GM18951 (cell line): Measurements from ENCODE around the gene SYNPO2.

Source experiments
- POLR2A ChIP-seq: IDR thresholded peaks from 4 replicates; pipeline ENCODE4 v1.6.1; 2011; ENCODE audit warnings: mild to moderate bottlenecking; ENCODE audit not compliant: insufficient read length, insufficient read depth; ENCODE audit errors: extremely low read depth
- in situ Hi-C: fragments of 300-500 bp; cut with MboI; formaldehyde crosslinking; loops from one replicate; pipeline ENCODE4 v1.12.0; 2022; ENCODE audit warnings: low sequenced_read_pairs, mixed read lengths, inconsistent platforms; ENCODE audit not compliant: unreplicated experiment

SYNPO2 gene

DNA sequence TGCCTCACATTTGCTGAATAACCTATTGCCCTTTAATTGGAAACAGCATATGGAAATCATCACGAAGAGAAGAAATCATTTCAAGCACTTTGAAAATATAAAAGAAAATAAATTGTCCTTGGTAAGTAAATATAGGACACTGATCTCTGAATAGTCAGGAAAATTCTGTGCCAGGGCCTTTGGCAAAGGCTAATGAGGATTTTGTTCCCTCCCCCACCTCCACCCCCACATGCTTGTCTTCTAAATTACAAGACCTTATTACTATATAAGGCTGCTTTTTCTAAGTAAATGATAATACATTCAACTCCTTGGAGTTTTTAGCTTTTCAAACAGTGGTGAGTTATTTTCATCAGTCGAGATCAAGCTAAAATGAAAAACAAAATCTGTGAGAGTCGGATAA, 15.8 kb downstream of the SYNPO2 start:
- no peak for TF ChIP-seq POLR2A
- in situ Hi-C loops = no loop called here

GRCh38 chr4:118904935-118905334, 16.3 kb downstream of the SYNPO2 start:
- in situ Hi-C loops = no loop called here
- no peak for TF ChIP-seq POLR2A

DNA sequence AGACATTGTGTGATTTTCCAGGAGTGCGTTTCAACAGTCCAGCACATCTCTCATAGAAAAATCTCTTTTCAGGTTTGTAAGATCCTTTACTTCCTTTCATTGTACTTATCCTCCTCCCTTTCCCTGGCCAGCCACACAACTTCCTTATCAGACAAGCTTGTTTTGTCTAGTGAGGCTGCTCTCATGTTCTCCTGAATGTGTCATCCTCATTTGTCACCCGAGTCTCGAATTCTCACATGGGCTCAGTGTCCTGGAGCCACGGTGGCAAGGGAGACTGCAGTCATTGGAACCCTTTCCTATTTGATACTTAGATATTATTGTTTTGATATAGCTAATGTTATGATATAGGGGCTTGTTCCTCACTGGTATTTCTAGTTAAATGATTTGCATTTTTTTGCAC, 16.9 kb downstream of the SYNPO2 start:
- in situ Hi-C loops = no loop called here

DNA sequence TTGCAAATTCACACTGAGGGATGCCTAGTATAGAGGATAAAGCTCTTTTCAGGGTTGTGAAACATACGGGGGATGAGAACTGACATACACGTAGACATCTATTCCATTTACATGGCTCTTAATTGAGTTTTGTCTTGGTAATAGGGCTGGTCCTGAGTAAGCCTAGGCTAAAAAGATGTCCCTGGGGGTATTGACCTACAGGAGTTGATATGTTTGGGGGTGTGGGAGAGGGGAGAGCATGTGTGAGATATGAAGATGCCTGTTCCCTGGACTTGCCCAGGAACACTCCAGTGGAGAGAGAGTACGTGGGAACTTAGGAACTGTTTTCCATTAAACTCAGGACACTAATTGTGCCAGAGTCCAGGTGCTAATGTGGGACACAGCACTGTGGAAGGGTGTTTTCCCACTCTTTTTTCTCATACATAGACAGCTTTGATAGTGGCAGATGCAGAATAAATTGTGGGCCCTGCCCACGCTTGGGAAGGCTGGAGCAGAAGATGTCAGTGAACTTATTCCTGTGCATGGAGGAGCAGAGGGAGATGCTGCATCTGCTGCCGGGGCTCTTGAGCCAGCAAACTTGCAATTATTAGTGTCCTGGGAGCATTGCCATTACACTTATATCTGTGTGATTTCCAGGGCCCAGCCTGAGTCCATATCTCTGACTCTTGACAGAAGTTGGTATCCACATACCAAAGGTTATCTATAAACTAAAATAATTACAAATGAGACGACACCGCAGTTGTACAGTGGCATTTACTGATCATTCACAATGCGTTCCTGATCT, 20.7 kb downstream of the SYNPO2 start:
- TF ChIP-seq POLR2A = no peak
- in situ Hi-C loops = no loop called here

More for the DNA sequence above, 16.9 kb downstream of the SYNPO2 start:
- no peak for TF ChIP-seq POLR2A

GRCh38 chr4:118910221-118910620, 21.6 kb downstream of the SYNPO2 start:
- in situ Hi-C loops = no loop called here
- TF ChIP-seq POLR2A = no peak

DNA sequence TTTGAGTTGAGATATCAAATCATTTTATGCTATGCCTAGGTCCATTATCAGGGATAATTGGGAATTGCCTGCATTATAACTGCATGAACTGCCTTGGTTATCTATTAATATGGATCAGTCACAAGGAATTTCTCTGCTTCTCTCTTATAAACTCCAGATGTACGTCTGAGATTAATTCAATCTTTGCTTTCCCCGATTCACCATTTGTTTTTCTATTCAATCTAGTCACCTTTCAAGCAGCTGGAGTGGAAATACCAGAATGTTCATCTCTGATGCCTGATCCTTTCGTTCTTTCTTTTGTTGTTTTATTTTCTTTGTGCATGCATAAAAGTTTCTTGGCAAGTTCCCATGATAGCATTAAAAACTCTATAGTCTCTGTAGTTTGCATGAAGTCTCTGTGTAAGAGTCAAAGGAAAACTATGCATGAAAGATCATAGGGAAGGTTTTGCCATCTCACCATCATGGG, 22.6 kb downstream of the SYNPO2 start:
- no peak for TF ChIP-seq POLR2A
- in situ Hi-C loops = no loop called here

GRCh38 chr4:118915468-118915867, 26.8 kb downstream of the SYNPO2 start:
- TF ChIP-seq POLR2A = no peak
- in situ Hi-C loops = no loop called here

DNA sequence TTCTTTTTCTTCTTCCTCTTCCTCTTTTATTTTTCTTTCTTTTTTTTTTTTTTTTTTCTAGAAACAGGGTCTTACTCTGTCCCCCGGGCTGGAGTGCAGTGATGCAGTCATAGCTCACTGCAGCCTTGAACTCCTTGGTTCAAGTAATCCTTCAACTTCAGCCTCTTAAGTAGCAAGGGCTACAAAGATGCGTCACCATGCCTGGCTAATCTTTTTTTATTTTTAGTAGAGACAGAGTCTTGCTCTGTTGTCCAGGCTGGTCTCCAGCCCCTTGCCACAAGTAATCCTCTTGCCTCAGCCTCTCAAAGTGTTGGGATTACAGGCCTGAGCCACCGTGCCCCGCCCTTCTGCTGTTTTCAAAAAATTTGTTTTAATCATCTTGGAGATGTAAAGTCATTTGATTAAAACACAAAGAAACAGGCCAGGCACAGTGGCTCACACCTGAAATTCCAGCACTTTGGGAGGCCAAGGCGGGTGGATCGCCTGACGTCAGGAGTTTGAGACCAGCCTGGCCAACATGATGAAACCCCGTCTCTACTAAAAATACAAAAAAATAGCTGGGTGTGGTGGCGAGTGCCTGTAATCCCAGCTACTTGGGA, 28.1 kb downstream of the SYNPO2 start:
- TF ChIP-seq POLR2A = no peak
- in situ Hi-C loops = no loop called here

GRCh38 chr4:118917582-118917981, 28.9 kb downstream of the SYNPO2 start:
- TF ChIP-seq POLR2A = no peak
- in situ Hi-C loops = no loop called here

DNA sequence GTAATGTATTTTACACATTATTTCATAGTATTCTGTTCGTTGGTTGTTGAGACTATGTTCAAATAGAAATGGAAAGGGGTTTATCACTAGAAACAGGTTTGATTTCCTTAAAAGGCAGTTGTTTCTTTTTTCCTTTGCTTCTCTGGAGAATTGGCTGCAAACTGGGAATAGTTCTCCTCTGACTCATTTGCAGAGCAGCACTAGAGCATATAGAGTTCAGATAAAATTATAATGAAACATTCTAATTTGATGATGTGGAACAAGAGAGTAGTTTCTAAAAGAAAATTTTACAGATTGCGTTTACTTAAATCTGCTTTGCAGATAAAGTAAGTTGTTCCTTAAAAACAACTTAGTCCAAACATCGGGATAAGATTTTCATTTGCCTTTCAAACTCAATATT, 29.7 kb downstream of the SYNPO2 start:
- in situ Hi-C loops = no loop called here
- no peak for TF ChIP-seq POLR2A

- no peak for TF ChIP-seq POLR2A
- in situ Hi-C loops = no loop called here
These were observed 31.6 kb downstream of the SYNPO2 start for GRCh38 chr4:118920247-118920646.

DNA sequence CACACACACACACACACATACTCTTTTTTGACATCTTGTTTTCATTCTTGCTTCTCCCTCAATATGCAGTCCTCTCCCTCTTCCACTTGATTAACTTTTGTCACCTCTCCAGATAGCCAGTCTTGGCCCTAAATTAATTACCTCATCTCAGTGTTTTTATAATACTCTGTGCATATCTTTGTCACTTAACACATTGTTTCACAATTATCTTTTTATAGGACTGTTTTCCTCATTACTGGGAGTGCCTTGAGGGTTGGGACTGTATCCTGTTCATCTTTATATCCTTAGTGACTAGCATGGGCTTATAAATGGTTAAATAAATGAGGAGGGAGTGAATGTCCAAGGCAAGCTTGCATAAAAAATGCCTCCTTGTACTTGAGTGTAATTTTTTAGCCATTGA, 33.1 kb downstream of the SYNPO2 start:
- in situ Hi-C loops = no loop called here
- no peak for TF ChIP-seq POLR2A

DNA sequence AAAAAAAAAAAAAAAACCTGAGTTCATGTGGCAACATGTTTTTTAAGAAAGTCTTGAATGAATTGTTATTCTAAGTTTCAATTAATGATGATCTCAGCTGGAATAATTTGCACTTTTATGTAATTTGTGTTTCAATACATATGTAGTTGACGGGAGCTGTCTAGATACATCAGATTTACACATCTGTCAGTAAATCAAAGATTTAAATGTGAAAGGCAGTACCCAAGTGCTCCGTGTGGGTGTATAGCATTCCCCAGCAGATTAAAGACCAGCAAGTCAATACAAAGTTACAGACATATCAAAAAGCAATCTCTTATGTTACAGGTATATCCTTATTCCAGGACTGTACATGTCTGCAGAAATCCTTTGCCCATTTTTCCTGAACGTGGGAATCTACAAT, 35.2 kb downstream of the SYNPO2 start:
- in situ Hi-C loops = no loop called here
- no peak for TF ChIP-seq POLR2A

- in situ Hi-C loops = no loop called here
- TF ChIP-seq POLR2A = no peak
These were observed 39.3 kb downstream of the SYNPO2 start for GRCh38 chr4:118927974-118928373.

DNA sequence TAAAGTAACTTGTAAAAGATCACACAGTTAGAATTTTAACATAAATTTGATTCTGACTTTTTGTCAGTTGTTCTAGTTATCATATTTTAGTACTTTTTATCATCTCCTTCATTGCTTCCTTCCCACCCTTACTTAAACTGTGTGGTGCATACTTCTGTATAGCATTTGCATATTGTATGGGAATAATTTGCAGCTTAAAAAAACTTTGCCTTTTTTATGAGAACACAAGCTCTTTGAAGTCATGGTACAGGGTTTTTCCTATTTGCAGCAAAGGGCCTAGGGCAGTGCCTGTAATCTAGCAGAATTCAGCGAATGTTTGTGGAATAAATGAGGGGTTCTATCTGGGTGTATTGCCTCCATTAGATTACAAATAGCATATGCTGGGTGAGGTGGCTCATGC, 41.6 kb downstream of the SYNPO2 start:
- no peak for TF ChIP-seq POLR2A
- in situ Hi-C loops = no loop called here

DNA sequence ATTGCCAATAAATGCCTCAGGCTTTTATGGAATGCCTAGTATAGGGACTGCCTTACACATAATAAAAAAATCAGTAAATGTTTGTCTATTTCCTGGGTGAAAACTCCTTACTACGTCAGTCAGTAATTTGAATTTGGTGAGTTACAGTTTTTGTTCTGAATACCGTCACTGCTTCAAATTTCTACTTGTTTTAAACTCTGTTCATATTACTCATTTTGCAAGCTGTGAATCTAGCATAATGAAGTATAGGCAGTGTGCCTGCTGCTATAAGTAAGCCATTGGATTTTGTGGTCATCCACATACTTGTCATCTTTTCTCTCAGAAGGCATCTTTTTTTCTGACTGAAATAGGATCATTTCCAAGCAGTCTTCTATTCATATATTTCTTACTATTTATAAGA, 43.1 kb downstream of the SYNPO2 start:
- no peak for TF ChIP-seq POLR2A
- in situ Hi-C loops = no loop called here
